ENCODE measurements around the gene VPS26C. TPM values are rescaled to one million over a fixed set of nuclear protein-coding genes. Genes with fewer than 3 reads are reported as not detected.

The VPS26C gene
- total RNA-seq, 2 experiments from 2014 or later = 31.8 to 36.0 TPM

GRCh38 chr21:37259426-37259825 lies 7.7 kb downstream of the VPS26C start:
- H3K9me3 ChIP-seq (ENCODE audit: control insufficient read depth in 1 of 2, insufficient read depth in 1 of 2, low read length in 2 of 2) = no peaks in the 10 kb centered on the region
- peaks cover 45% of the 10 kb centered on the region for H3K4me1 Mint-ChIP-seq (ENCODE audit: low read depth)

GRCh38 chr21:37257967-37258877 lies 8.9 kb downstream of the VPS26C start:
- DNase-seq (peak; percentile 51 to 91 (median 69)), ATAC-seq (ENCODE audit: poor library complexity) (peak; percentile 85)
- peak overlapping the region; percentile 84 for H3K4me3 Mint-ChIP-seq
- peaks cover 45% of the 10 kb centered on the region for H3K4me1 Mint-ChIP-seq (ENCODE audit: low read depth)
- H3K4me3 ChIP-seq (ENCODE audit: low read length) = peak overlapping the region; percentile 63
- no peaks in the 10 kb centered on the region for H3K9me3 Mint-ChIP-seq
- no peaks in the 10 kb centered on the region for H3K27me3 Mint-ChIP-seq
- H3K36me3 ChIP-seq (ENCODE audit: insufficient read depth, low read length) = no peaks in the 10 kb centered on the region
- H3K27me3 ChIP-seq (ENCODE audit: control insufficient read depth in 1 of 2, insufficient read depth in 2 of 2, low read length in 2 of 2) = no peaks in the 10 kb centered on the region
- peak overlapping the region; percentile 88 for H3K27ac Mint-ChIP-seq
- no peak for TF ChIP-seq CTCF (IDR thresholded peaks at IDR 0.05)
- H3K4me1 ChIP-seq (ENCODE audit: insufficient read depth, low read length) = peaks cover 15% of the 10 kb centered on the region
- no peaks in the 10 kb centered on the region for H3K9me3 ChIP-seq (ENCODE audit: control insufficient read depth in 1 of 2, insufficient read depth in 1 of 2, low read length in 2 of 2)
- H3K36me3 Mint-ChIP-seq (ENCODE audit: low read depth) = peaks cover 19% of the 10 kb centered on the region
- CTCF ChIA-PET = interaction anchor here (0.6 to 1.2 kb wide), 3 partner anchors 9 to 1309 kb away, joined by 3 to 7 read pairs (median 4); partner anchors contain the start of gene VPS26C
- POLR2A ChIA-PET = interaction anchor here (1.0 to 5.8 kb wide), 5 partner anchors 9 to 306 kb away, joined by 3 to 41 read pairs (median 4); partner anchors contain the start of genes DYRK1A and VPS26C
- intact Hi-C loops (cut with DNase I, micrococcal nuclease) = loop anchor here (1.0 to 10.0 kb wide), 3 partner anchors 9 to 207 kb away; partner anchors contain the start of gene VPS26C (in 1 of the 2)
- peak overlapping the region; percentile 44 for H3K27ac ChIP-seq (ENCODE audit: low read depth in 1 of 2, low read length in 2 of 2)

More at GRCh38 chr21:37259426-37259825, 7.7 kb downstream of the VPS26C start:
- ATAC-seq (ENCODE audit: poor library complexity) (no peak), DNase-seq (no peak)
- ChIA-PET POLR2A (interaction anchor here (1.0 to 5.8 kb wide), 3 partner anchors 8 to 107 kb away, joined by 3 to 41 read pairs (median 6); partner anchors contain the start of genes DYRK1A and VPS26C), CTCF (interaction anchor here (0.9 to 1.2 kb wide), 2 partner anchors 8 to 39 kb away, joined by 4 to 7 read pairs; partner anchors contain the start of gene VPS26C)
- peak overlapping the region; percentile 84 for H3K4me3 Mint-ChIP-seq
- Histone ChIP-seq H3K4me1 (ENCODE audit: insufficient read depth, low read length) (peaks cover 20% of the 10 kb centered on the region), H3K27me3 (ENCODE audit: control insufficient read depth in 1 of 2, insufficient read depth in 2 of 2, low read length in 2 of 2) (no peaks in the 10 kb centered on the region), H3K36me3 (ENCODE audit: insufficient read depth, low read length) (peaks cover 4% of the 10 kb centered on the region), H3K27ac (ENCODE audit: low read depth in 1 of 2, low read length in 2 of 2) (no peak overlapping the region), H3K4me3 (ENCODE audit: low read length) (no peak overlapping the region)
- TF ChIP-seq CTCF (IDR thresholded peaks at IDR 0.05) = no peak
- intact Hi-C loops (cut with DNase I, micrococcal nuclease) = loop anchor here (2.0 to 10.0 kb wide), 2 partner anchors 39 to 205 kb away; no protein-coding TSS in a partner anchor
- no peaks in the 10 kb centered on the region for H3K9me3 Mint-ChIP-seq
- H3K27me3 Mint-ChIP-seq = no peaks in the 10 kb centered on the region
- peaks cover 14% of the 10 kb centered on the region for H3K36me3 Mint-ChIP-seq (ENCODE audit: low read depth)
- peak overlapping the region; percentile 71 for H3K27ac Mint-ChIP-seq

- peak overlapping the region; percentile 84 for H3K4me3 Mint-ChIP-seq
- H3K27ac Mint-ChIP-seq = peak overlapping the region; percentile 88
- POLR2A ChIA-PET = interaction anchor here (1.0 to 5.8 kb wide), 3 partner anchors 10 to 307 kb away, joined by 4 to 41 read pairs (median 4); partner anchors contain the start of gene VPS26C
Observed at GRCh38 chr21:37257511-37257966, 9.6 kb downstream of the VPS26C start.

More at GRCh38 chr21:37257511-37257966, 9.6 kb downstream of the VPS26C start:
- ATAC-seq (ENCODE audit: poor library complexity) (peak; percentile 51), DNase-seq (peak in 3 of 14 experiments; percentile 44 to 55 (median 52))
- Histone ChIP-seq H3K27me3 (ENCODE audit: control insufficient read depth in 1 of 2, insufficient read depth in 2 of 2, low read length in 2 of 2) (no peaks in the 10 kb centered on the region), H3K36me3 (ENCODE audit: insufficient read depth, low read length) (no peaks in the 10 kb centered on the region), H3K4me3 (ENCODE audit: low read length) (peak overlapping the region; percentile 63), H3K9me3 (ENCODE audit: control insufficient read depth in 1 of 2, insufficient read depth in 1 of 2, low read length in 2 of 2) (no peaks in the 10 kb centered on the region), H3K4me1 (ENCODE audit: insufficient read depth, low read length) (peaks cover 15% of the 10 kb centered on the region), H3K27ac (ENCODE audit: low read depth in 1 of 2, low read length in 2 of 2) (peak overlapping the region in 1 of 2 donors; percentile 44)
- TF ChIP-seq CTCF (IDR thresholded peaks at IDR 0.05) = no peak
- Mint-ChIP-seq H3K9me3 (no peaks in the 10 kb centered on the region), H3K36me3 (ENCODE audit: low read depth) (peaks cover 19% of the 10 kb centered on the region), H3K27me3 (no peaks in the 10 kb centered on the region), H3K4me1 (ENCODE audit: low read depth) (peaks cover 52% of the 10 kb centered on the region)
- intact Hi-C loops (cut with DNase I, micrococcal nuclease) = loop anchor here in 1 of 2 experiments (10.0 kb wide), 1 partner anchor 207 kb away; no protein-coding TSS in a partner anchor
- CTCF ChIA-PET = interaction anchor here (0.7 kb wide), 1 partner anchor 9 kb away, joined by 3 read pairs; no protein-coding TSS in a partner anchor

Measured in CD4-positive, alpha-beta T cell (primary cell).